ENCODE measurements around the gene DNAJB7.
"Not testable (repeated sequence)": the region's sequence is repeated elsewhere in the genome, so short reads cannot be mapped to it uniquely, and the experiment has no call there.

DNAJB7 gene

DNA sequence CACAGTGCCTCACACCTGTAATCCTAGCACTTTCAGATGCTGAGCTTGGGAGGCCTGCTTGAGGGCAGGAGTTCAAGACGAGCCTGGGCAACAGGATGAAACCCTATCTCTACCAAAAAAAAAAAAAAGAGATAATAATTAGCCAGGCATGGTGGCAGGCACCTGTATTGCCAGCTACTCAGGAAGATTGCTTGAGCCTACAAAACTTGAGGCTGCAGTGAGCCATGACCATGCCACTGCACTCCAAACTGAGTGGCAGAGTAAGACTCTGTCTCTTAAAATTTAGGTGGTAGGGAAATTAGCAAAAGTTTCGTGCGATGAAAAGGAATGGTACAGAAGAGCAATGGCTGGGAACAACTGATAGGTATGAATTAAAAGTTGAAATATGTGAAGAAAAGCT is 23.4 kb downstream of the DNAJB7 start:
- DNase-seq: no peak

DNA sequence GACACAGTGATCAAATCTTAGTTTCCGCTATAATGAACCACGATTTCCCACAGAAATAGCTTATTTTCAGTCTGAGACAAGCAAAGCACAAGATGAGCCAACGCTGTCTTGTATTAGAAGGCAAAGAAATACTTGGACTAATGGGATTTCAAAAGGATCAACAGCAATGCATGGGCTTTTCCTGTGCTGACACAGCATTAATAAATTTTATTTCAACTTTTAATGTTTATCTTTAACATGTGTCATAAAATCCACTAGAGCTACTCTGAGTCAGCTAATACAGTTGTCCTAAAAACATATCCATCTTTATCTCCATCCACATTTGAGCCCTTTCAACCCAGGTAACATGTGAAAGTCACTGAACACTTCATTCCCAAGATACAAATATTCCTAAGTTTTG is 27.3 kb downstream of the DNAJB7 start:
- DNase-seq: no peak

DNA sequence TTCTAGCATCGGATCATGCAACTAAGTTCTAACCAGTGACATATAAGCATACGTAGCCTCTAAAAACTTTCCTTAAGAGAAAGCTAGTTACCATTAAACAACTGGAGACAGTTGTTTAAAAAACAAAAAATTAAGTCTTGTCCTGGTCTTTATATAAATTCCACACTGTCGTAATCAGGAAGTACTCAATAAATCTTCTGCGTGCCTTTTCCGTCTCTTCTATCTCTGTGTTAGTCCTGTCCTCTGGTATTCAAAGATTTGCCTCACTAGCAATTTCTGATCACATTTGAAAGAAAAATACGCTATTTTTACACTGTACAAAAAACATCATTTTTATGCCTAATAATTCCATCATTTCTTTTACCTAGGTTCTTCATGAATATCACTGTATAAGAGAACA is 32.8 kb downstream of the DNAJB7 start:
- DNase-seq: no peak

DNA sequence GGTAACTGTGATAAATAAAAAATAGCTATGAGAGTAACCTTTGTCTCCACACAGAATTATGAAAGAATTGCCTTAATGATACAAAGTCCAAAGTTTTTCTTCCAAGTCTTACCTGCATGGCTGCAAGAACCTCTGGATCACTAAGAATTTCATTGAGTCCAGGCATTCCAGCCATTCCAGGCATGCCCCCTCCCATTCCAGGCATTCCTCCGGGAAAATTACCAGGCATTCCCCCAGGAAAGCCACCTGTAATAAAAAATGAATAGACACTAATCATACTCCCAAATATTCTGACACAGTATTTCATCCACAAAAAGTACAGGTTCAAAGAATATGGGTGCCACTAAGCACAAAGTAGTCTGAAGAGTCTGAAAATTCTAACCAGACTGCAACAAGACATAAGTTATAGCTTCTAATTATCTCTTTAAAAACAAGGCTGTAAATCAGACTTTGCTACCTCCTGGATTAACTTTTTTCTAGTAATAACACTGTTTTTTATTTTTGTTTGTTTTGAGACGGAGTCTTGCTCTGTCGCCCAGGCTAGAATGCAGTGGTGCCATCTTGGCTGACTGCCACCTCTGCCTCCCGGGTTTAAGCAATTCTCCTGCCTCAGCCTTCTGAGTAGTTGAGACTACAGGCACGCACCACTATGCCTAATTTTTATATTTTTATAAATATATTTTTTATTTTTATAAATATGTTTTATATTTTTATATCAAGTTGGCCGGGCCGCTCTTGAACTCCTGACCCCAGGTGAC is 34.8 kb downstream of the DNAJB7 start:
- no peak for DNase-seq

DNA sequence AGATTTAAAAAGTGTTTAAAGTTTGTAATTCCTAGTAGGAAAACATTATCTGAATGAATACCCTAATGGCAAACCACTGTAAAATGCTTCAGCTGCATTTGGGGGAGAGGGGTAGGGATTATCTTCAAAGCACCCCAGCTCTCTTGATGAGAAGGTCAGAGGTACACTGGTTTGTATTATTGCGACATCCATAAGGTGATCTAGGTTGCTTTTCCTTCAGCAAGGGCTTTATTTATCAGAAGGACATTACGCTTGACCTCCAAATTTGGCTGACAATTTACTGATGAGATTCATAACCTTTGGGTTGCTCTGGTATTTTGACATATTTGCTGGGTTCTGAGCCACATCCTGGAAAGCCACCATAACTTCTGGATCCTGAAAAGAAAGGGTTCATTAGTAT is 35.6 kb downstream of the DNAJB7 start:
- not testable (repeated sequence) for DNase-seq

DNA sequence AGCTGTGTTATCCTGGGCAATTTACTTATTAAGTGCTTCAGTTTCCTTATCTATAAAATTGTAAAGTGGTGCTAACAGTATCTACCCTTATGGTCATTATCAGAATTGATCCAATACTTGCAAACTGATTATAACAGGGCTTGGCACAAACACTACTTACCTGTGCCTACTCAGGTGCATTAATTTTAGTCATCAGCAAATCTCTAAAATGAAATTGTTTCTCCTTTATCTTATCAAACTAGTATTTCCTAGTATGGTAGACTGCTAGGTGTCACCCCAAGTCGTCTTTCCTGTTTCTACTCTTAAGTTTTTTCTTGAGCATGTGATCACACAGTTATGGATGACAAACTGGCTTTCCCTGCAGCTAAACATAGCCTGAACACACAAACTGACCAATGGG is 38.5 kb downstream of the DNAJB7 start:
- no peak for DNase-seq

DNA sequence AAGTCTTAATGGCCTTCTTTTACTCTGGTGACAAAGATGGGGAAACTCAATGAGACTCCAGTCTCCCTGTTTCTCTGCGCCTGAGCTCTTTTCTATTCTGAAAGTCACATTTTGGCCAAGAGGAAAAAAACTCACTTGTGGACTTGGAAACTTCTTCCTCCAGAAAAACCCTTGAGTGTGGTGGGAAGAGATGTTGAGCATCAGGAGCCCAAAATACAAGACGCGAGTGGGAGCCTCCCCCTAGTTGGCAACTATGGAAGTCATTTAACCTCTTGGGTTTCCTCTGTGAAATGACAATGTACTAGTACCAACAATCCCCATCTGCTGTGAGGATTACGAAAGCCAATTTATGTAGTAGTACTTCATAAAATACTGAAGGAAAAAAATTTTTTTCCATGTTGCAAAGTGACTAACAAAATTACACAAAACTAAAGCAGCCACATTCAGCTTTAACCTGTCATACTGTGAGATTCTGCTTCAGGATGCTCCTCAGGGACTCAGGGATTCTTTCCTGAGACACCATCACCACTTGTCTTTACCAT is 42.2 kb downstream of the DNAJB7 start:
- DNase-seq: peak; percentile 8 to 13

DNA sequence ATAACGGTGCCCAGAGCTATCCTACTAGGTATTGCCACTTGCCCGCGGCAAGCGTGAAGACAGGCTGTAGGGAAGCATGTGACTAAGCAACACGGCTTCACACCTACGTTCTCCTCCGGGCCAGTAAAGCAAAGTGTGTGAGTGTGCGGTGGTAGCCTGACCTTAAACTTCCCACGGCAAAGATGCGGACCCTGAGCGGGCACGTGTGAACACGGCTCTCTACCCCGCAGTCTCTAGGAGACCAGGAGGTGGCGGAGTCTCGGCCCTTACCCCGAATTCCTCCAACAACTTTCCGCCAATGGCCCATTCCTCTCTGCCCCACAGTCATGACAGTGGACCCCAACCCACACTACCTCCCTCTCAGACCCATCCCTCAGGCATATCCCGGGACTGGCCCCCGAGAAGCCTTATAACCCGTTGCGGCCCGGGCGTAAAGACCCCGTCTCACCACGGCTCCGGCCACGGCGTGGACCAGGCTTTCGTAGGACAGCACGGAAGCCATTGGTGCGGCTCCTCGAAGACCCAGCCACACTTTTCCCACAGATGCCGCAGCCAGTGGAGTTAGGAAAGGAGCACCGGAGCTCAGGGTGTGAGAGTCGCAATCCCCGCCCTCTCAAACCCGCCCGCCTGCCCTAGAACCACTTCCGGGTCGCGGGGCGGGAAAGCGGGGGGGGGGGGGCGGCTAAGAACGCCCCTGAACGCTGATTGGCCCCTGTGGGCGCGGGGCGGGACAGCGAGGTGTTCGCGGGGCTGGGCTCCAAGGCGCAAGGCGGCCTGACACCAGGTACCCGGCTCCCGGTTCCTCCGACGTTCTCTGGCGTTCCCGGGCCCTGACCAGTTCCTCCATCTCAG is 42.9 kb downstream of the DNAJB7 start, which contains the start of gene SLC25A17:
Gene SLC25A17 (minus strand): TSS at position 600 of the 852 bp plus-strand sequence. CDS start 98 bp downstream, at position 502.
- DNase-seq: peak; percentile 68 to 78

DNA sequence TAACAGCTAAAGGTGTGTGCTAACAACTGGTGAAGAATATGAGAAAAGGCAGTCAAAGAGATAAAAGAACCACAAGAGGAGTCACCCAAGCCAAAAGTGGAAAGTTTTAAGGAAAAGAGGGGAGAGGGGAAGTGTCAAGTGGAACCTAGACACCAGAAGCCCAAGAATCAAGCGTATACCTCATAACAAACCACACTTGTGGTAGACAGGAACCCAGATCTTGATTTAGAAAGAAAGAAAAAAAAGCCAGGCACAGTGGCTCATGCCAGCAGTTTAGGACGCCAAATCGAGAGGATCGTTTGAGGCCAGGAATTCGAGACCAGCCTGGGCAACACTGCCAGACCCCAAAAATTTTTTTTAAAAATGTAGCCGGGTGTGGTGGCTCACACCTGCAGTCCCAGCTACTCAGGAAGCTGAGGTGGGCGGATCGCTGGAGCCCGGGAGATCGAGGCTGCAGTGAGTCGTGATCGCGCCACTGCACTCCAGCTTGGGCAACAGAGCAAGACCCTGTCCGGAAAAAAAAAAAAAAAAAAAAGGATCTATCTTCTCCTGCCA is 43.6 kb downstream of the DNAJB7 start:
- DNase-seq: peak in 1 of 2 experiments; percentile 4

DNA sequence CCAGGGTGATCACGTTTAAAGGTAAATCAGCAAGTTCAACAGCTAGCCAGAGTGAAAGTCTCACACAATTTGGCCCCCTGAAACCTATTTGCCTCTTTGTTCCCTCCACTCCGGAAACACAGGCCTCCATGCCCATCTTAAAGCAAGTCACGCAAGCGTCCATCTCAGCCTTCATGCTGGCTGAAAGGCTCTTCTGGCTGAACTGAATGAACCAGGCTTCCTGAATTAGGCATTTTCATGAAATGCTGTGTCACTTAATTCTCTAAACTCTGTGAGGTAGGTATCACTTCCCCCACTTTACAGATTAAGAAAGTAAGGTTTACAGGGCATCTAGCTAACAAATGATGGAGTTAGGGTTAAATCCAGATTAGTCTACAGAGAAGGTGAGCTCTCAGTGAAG is 44.2 kb downstream of the DNAJB7 start:
- no peak for DNase-seq

DNA sequence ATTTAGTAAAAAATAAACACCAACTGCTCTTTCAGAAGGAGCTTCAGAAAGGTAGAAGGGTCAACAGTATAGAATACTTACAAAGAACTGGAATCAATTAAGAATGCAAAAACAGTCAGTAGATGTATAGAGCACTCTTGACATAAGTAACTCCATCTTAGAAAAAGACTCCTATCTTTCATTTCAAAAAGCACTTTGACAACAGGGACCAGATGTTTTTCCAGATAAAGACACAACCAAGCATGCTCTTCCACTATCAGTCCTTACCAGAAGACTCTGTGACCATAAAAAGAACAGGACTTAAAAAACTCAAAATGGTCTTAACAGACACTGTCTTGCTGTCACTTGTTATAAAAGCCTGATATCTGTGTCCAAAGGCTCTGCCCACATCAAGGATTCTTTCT is 48.0 kb downstream of the DNAJB7 start:
- DNase-seq: no peak
